NCI-H1092 treated with DMSO at 0.1 percent for 48 hours (cell line): Measurements from ENCODE around the gene CLEC16A.

Source experiments
- DNase-seq: peaks from one replicate; lab custom pipeline; 2025; lab: John Stamatoyannopoulos, UW

Gene CLEC16A

DNA sequence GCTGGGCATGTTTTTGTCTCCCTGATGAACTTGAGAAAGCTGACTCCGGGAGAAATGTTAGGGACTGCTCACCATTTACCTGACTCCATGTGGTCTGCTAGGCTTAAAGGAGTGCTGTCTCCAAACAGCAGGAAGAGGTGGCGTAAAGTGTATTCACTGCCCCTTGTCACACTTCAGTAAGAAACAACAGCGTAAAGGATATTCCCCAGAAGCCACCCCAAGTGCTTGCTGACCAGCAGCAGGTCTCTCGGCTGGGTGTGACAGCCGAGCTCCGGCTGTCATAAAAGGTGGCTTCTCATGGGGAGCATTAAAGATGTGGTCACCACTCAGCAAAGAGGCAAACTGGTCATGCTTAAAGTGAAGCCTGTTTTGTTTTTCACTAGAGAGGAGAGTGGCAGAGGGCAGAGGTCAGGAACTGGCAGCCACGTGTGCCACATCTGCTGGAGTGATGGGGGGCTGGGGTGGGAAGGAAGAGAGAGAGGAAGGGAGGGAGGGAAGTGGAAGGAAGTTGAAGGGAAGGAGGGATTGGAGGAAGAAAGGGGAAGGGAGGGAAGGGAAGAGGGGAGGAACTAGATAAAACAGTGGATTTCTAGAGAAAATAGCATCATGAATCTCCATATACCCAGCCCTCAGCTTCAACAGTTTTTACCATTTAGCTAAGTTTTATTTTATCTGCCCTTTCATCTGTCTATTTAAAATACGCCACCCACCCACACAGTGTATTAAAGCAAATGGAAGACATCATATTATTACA lies 119.3 kb downstream of the CLEC16A start:
- no peak for DNase-seq

DNA sequence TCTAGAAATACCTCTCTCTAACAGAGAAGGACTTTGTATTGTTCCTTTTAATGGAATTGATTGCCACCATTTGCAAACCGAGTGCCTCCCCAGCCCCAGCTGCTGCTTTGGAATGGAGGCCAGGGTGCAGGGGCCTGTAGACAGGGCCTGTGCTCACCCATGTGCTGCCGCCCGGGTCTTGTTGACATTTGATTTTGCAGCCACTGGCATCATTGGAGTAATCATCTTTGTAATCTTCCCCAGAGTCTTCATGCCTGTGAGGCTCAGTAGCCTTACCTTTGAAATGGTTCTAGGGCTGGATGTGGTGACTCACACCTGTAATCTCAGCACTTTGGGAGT lies 119.8 kb downstream of the CLEC16A start:
- no peak for DNase-seq

DNA sequence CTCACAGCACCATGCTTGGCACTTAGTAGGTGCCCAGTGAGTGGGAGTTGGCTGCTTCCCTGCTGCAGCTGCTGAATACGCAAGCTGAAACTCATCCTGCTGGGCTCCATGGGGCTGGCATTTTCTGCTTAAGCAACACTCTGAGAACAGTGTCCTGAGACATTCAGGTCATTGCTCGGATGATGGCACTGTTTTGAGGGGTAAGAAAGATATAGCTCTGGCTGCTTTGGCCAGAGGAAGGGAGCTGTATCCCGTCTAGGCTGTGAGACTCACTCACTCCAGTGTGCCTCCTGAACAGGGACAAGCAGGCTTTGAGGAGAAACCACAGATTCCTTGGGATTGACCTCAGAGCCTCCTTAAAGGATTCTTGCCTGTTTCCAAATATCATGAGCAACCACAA lies 120.5 kb downstream of the CLEC16A start:
- DNase-seq = no peak

DNA sequence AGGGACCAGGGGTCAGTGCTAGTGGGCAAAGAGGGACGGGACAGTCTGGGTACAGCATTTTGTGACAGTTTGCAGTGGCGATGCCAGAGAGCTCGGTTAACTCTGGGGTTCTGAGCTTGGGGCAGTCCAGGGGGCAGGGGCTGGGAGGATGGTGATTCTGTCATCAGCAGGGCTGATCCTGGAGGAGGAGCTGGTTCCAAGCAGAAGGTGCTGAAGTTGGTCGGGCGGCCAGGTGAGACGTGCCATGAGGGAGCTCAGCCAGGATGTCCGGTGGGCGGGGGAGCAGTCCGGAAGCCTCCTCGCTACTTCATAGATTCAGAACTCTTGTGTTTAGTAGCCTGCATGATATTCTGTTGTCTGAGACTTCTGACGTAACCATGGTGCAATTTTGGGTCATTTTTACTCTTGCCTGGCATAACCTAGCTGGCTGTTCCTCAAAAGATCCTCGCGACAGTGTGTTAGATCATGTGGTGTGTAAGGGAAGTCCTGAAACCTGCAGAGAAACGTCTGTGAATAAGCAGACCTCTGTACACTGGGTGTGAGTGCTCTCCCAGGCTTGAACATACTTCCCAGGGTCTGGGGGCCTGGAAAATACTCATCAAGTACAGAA lies 122.0 kb downstream of the CLEC16A start:
- DNase-seq = no peak

DNA sequence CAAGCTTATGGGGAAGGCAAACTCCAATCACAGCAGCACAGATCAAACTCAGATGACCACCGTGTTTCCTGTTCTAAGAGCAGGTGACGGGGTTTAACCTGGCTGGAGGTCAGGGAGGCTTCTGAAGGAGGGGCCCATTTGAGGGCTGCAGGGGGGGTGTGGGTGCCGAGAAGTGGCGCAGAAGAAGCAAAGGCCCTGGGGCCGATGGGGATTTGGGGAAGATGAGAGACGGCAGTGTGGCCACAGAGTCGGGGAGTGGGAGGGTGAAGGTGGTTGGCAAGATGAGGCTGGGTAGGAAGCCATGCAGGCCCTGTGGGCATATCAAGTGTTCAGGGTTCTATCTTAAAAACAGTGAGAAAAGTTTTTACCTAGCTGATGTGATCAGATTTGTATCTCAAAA lies 122.9 kb downstream of the CLEC16A start:
- DNase-seq = no peak

DNA sequence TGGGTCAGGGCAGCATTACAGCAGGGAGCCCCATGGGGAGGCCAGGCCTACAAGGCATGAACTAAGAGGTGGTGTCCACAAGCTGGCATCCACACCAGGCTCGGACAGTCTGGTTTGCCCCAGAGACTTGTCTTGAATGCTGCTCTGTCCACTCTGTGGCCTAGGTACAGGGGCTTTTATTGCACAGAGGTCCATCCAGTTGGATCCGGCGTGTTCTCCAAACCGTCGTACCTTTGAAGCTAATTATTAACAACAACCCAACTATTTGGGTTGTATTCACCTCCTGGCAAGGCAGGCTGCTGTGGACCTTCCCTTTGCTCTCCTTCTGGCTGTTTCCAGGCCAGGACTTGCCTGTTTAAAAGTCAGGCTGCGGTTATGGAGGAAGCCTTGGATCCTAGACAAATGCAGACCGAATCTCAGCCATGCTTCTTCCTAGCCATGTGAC lies 123.4 kb downstream of the CLEC16A start:
- no peak for DNase-seq

DNA sequence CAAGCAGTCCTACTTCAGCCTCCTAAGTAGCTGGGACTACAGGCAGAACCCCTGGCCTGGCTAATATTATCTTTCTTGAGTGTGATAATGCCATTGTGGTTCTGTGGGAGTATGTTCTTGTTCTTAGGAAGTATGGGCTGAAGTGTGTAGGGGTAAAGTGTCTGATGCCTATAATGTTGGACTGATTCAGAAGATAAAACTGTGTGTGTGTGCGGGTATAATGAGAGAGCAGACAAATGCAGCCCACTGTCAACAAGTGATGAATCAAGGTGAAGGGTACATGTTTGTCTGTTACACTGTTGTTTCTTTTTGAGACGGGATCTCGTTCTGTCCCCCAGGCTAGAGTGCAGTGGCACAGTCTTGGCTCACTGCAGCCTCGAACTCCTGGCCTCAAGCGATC lies 127.5 kb downstream of the CLEC16A start:
- DNase-seq = no peak

DNA sequence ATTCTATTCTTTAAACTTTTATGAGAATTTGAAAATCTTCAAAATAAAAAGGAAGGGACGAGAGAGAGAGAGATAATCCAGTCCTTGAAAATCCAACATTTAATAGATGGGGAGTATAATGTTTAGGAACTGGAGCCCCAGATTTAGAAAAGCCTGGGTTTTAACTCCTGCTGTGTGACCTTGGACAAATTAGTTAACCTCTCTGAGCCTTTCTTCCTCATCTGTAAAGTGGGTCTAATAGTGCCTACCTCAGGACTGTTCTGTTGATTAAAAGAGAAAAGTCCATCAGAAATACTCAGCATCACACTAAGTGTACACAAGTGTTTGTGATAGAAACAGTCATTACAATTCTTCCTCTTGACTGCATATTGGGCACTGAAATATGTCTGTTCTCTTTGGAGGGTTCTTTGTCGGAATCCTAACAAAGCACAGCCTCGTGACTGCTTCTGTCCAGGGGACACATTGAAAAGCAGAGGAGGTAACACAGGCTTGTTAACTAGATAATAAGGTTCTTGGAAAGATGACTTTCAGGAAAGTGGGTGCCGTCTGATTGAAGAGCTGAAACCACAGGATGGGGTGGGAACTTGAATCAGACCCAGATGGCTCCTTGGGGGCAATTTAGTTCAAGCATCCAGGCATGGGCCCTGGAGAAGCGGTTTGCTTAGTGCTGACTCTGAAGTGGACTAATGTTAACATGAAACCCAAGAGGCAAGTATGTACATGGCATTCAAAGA lies 128.2 kb downstream of the CLEC16A start:
- DNase-seq = no peak

DNA sequence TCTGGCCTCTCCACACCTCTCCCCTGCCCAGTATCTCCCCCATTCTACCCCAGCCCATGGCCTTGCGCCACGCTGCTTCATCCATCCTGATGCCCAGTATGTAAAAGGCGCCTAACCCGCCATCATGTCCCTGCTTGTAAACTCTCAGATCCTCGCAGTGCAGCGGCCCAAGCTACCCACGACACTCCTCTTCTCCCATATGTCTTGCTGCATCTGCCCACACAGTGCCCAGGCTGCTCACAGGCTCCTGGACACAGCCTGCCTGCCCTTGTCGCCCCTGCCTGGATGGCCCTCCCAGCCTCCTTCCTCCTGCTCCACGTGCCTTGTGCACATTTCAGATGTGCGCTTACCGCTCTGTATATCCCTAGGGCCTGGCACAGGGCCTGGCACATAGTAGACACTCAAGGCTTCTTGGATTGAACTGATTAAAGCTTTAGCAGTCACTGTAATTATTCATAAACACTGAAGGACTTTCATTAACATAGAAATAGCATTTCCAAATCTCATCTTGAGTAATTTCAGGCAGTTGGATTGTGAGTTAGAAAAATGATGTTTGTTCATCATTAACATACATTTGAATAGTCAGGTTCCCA lies 129.1 kb downstream of the CLEC16A start:
- no peak for DNase-seq

DNA sequence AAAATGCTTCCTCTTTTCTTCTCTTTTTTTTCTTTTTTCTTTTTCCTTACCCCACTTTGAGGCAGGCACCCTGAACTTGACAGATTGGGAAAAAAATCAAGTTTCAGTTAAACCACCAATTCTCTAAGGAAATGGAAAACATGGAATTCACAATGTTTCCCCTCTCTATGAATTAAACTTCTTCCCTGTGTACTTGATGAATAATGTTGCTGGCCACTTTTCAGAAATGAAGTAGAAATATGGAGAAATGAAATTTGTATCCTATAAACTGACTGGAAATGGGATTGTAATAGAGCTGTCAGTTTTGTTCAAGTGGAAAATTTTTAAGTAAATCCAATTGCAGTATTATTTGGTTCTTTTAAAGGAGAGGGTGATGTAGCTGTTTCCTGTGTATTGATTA lies 129.8 kb downstream of the CLEC16A start:
- DNase-seq = no peak

DNA sequence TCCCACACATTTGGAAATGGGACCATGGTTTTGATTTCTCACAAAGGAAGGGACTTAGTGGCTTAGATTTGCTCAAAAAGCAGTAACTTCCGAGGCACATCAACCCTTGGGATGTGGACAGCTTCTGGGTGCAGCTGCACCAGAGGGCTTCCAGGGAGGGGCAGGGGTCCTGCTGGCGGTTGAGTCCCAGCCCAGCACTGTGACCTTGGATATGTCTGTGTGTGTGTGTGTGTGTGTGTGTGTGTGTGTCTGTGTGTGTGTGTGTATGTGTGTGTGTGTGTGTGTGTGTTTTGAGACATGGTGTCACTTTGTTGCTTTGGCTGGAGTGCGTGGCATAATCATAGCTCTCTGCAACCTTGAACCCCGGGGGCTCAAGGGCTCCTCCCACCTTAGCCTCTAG lies 130.8 kb downstream of the CLEC16A start:
- no peak for DNase-seq

DNA sequence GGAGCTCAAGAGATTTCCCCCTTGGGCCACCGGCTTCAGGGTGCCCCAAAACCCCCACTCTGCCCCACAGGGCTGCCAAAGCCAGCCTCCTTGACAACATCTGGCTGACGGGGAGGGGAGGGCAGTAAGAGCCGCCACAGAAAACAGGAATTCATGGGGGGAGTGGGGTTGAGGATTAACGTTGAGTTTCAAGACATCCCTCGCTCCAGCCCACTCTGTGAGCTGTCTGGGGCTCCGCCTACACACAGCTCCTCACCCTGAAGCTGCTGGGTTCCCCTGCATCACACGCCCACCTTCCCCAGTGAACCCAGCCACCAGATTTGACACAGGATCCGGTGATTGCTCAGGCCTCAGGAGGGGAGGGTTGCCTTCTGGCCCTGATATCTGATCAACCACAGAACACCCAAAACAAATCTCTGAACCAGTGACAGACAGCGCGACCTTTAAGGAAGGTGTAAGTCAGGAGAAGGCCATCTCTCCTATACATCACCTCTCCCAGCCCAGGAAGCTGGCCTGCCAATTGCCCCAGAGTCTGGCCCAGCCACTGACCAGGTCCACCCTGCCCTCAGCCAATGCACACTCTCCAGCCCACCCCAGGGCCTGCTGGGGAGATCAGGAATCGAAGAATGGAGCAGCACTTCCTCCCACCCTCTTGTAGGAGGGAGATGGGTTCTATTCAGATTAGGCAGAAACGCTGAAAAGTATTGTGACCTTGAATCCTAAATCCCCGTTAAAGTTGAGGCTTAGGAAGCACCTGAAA lies 132.1 kb downstream of the CLEC16A start:
- DNase-seq = no peak

DNA sequence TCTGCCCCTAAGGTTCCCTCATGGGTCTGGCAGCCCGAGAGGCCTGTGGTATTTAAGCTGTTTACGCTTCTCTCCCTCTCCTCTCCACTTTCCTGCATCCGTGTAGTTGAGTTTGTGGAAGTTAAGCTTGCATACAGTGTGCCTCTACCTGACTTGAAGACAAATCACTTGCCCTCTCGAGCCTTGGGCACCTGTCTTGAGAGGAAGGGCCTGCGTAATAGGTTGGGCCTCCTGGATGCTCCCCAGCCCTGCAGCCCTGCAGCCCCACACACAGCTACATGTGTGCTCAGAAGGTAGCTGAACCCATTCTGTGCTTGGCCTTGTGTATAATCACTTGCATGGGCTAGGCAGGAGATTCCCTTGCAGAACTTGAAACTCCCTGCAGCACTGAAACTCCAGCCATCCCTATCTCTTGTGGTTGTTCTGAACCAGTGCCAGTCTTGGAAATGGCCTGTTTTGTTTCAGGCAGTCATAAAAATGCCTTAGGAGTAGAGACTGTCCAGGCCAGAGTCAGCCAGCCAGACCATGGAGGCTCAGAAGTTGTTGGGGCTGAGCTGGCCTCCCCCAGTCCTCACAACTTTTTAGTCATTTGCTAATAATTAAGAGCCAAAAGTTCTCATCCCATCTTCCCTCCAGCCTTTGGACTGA lies 134.6 kb downstream of the CLEC16A start:
- DNase-seq = no peak

DNA sequence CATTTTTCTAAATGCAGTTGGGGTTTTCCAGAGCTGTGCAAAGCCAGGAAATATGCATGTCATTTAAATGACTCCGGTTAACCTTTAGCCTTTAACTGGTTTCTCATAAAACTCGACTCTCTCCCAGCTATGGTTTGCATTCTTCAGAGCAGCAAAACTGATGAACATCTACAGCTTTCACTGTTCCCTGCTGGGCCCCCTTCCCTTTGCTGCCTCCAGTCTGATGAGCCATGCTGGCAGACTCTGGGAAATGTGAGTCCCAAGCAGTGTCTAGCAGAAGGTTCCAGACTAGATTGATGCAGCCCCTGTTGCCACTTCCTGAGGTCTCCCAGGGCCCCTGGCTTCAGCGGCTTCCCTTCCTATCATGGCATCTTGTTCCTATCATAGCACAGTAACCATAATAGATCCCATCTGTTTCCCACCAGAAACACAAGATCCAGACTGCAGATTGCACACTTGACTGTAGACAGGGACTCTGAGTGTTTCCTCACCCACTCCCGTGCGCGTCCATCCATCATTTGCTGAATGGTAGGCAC lies 135.4 kb downstream of the CLEC16A start:
- no peak for DNase-seq

DNA sequence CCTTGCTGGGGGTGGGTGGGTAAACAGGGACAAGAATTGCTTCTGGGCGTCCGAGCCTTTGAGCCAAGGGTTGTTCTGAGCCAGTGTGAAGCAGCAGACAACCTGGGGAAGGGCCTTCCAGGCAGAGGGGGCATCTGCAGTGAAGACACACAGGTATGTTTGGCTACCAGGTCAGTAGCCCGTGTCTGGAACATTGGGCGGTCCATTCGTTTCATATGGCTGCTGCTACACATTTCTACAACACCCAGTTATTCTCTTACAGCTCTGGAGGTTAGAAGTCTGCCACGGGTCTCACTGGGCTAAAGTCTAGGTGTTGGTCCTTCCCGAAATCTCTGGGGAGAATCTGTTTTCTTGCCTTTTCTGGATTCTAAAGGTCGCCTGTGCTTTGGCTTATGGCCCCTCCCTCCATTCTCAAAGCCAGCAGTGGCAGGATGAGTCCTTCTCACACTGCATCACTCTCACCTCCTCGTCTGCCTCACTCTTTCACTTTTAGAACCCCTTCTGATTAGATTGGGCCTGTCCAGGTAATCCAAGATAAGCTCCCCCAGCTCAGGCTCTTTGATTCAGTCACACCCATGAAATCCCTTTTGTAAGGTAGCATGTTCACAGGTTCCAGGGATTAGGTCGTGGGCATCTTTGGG lies 136.1 kb downstream of the CLEC16A start:
- no peak for DNase-seq

DNA sequence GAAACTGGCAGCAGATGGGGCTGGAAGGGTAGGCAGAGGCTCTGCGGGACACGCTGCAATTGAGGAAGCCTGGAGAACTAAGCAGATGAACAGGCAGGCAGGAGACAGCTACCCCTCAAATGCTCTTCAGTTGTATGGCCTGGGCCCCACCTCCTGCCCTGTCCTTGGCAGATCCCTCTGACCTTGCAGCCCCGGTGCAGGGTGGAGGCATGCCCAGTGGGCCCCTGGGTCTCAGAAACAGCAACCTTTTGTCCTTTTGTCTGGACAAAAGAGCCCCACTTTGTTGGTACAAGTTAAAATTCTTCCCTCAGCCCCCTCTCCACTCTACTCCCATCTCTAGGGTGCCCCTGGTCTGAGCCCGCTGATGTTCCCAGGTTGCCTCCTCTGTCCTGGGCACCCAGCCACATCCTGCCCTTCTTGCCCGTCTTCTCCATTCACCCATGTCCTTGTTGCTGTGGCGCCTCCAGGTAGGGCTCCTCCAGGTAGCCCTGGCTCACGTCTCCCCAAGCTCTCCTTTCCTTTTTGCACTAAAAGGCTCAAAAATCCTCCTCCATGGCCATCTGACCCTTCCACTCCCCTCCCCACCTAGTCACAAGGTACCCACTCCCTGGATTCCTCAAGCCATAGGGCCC lies 136.8 kb downstream of the CLEC16A start:
- DNase-seq = no peak

DNA sequence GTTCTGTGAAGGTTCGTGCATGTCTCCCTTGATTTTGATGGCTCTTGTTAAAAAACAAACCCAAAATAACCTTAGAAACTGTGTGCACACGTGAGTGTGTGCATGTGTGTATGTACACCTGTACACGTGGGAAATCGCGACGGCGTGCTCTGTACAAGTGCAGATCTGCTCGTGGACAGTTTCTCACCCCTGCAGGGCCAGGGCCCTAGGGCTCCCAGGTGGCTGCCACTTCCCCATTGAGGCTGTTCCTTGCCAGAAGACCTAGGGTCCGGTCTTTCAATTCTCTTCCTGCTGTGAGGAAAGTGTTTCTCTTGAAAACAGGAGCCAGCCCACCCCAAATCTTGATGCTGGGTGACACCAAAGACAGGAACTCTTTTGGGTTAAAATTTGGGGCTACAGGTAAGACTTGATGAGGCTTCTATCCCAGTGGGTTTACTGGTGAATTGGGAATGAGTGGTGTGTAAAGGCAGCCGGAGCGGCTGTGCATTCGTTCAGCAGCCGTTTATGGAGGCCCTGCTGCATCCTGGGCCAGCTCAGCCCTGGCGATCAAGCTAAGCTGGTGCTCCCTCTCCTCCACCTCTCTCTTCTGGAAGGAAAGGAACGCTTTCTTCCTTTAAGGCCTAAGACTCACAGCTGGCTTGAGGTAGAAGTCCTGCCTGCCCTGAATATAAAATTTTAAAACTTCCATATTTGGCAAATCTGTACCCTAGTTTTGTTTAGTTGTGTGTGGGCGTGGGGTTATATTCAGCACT lies 137.9 kb downstream of the CLEC16A start:
- no peak for DNase-seq

DNA sequence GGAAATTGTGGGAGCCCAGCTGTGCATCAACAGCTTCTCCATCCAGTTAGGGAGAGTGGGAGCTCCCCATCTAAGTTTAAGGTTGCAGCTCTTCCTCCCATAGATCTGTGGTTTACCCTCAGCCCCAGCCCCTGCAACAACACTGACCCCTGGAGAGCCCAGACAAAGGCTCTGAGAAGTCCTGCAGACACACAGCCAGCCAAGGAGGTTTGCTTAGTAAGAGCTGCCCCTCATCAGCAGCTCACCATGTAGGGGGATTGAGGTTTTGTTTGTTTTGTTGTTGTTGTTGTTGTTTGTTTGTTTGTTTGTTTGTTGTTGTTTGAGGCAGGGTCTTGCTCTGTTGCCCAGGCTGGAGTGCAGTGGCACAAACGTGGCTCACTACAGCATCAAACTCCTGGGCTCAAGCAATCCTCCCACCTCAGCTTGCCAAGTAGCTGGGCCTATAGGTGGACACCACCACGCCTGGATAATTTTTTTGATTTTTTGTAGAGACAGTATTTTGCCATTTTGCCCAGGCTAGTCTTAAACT lies 138.6 kb downstream of the CLEC16A start:
- DNase-seq = no peak

DNA sequence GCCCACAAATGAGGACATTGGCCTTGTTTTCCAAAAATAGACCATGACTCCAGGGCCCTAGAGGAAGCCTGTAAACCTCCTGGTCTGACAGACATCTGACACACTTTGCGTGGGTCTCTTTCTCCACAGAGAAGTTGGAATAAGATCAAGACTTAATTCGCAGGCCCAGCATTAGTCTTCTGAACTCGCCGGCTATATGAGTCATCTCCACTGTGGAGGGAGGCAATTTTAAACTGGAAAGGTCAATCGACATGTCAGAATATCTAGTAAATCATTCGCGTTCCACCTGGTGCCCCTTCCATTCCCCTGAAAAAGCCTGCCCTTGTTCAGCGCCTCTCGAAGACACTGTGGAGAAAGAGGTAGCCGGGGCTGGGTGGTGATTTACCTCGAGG lies 140.1 kb downstream of the CLEC16A start:
- DNase-seq = no peak
